Measurements from ENCODE around the gene MDM4.
A peak's percentile ranks its signal among the peaks of the same experiment; 100 is the strongest.

The MDM4 gene

DNA sequence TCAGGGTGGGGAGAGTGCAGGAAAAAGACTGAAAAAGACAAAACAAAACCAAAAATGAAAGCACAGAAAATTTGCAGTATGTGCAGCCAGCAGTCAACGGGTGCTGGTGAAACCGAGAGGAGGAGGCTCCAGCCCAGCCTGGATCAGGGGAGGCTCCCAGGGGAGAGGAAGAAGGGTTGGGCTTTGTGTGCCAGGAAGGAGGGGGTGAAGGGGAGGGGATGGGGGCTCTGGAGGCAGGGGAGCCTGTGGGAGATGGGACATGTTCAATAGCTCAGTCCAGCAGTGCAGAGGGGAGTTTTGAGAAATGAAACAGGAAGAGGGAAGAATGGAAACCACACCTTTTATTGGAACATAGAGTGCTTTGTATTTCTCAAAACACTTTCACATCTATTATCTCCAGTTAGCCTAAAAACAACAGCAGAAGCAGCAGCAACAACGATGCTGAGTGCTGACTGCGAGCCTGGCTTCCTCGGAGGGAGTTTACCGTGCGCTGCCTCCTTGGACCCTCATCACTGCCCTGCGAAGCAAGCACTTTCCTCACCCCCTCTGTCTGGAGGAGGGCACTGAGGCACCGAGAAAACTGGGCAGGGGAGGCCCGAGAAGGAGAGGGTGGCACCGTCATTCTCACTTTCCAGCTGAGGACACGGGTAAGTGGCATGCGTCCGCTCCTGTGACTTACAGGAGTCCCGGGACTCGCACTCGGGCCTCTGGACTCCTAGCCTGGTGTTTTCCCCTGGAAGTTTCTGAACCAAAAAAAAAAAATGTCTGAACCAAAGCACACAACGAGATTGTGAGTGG is 62.9 kb downstream of the MDM4 start:
- H3K27me3 ChIP-seq (ENCODE audit: control insufficient read depth, insufficient read depth, low read length): no peaks in the 10 kb centered on the region
- peak overlapping the region; percentile 10 for H3K4me3 ChIP-seq (ENCODE audit: low read length)
- H3K9ac ChIP-seq (ENCODE audit: low read length): peak overlapping the region; percentile 30
- H3K4me1 ChIP-seq (ENCODE audit: control insufficient read depth, insufficient read depth, low read length): peaks cover 6% of the 10 kb centered on the region
- no peaks in the 10 kb centered on the region for H3K9me3 ChIP-seq (ENCODE audit: control insufficient read depth, low read length)
- no peaks in the 10 kb centered on the region for H3K36me3 ChIP-seq (ENCODE audit: control insufficient read depth, insufficient read depth, low read length)

DNA sequence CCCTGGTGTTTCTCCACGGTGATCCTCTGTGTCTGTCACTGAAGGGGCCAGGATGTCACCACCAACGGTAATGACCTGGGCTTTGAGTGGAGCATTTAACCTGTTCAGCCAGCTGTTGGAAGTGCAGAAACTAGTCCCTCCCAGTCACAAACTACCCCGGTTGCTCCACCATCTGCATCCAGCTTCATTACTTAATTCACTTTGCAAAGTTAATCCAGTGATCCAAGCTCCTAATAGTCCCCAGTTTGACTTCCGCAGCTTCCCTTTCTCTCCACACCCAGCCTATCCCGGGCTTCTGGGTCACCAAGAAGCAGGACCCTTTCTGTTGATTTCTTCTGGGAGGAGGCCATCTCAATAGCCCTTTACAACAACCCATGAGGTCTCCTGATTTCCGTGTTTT is 63.5 kb downstream of the MDM4 start:
- Histone ChIP-seq H3K4me3 (ENCODE audit: low read length) (no peak overlapping the region), H3K36me3 (ENCODE audit: control insufficient read depth, insufficient read depth, low read length) (no peaks in the 10 kb centered on the region), H3K27me3 (ENCODE audit: control insufficient read depth, insufficient read depth, low read length) (no peaks in the 10 kb centered on the region), H3K9ac (ENCODE audit: low read length) (no peak overlapping the region), H3K9me3 (ENCODE audit: control insufficient read depth, low read length) (no peaks in the 10 kb centered on the region), H3K4me1 (ENCODE audit: control insufficient read depth, insufficient read depth, low read length) (peaks cover 6% of the 10 kb centered on the region)

DNA sequence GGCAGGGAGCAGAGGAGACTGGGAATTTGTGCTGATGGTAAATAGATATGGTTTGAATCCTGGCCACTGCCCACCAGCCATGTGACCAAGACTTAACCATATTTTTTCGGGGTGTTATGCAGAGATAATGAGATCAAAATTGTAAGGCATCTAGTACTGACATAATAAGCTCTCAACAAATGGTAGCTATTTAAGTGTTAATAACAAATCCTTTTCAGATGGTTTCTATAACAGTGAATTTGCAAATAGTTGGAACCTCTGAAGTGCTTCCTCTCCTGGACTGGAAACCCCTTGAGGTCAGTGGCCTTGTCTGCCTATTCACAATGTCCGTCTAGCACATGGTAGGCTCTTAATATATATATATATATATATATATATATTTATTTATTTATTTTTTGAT is 64.7 kb downstream of the MDM4 start:
- Histone ChIP-seq H3K9ac (ENCODE audit: low read length) (no peak overlapping the region), H3K36me3 (ENCODE audit: control insufficient read depth, insufficient read depth, low read length) (no peaks in the 10 kb centered on the region), H3K9me3 (ENCODE audit: control insufficient read depth, low read length) (no peaks in the 10 kb centered on the region), H3K4me1 (ENCODE audit: control insufficient read depth, insufficient read depth, low read length) (peaks cover 6% of the 10 kb centered on the region), H3K4me3 (ENCODE audit: low read length) (no peak overlapping the region), H3K27me3 (ENCODE audit: control insufficient read depth, insufficient read depth, low read length) (no peaks in the 10 kb centered on the region)

DNA sequence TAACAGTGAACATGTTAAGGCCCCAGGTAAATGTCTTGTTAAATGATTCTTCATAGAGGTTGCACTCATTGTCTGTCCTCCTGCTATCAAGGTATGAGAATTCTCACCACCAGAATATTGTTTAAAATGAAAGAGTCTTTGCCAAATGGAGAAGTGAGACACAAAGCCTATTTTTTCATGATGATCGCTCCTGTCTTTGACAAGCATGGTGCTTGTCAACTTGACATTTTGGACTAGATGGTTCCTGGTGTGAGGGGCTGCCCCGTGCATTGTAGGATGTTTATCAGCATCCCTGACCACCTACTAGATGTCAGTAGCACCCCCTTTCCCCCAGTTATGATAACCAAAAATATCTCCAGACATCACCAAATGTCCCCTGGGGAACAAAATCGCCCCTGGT is 65.6 kb downstream of the MDM4 start:
- Histone ChIP-seq H3K9ac (ENCODE audit: low read length) (no peak overlapping the region), H3K36me3 (ENCODE audit: control insufficient read depth, insufficient read depth, low read length) (no peaks in the 10 kb centered on the region), H3K4me3 (ENCODE audit: low read length) (no peak overlapping the region), H3K27me3 (ENCODE audit: control insufficient read depth, insufficient read depth, low read length) (no peaks in the 10 kb centered on the region), H3K9me3 (ENCODE audit: control insufficient read depth, low read length) (no peaks in the 10 kb centered on the region), H3K4me1 (ENCODE audit: control insufficient read depth, insufficient read depth, low read length) (peaks cover 6% of the 10 kb centered on the region)

DNA sequence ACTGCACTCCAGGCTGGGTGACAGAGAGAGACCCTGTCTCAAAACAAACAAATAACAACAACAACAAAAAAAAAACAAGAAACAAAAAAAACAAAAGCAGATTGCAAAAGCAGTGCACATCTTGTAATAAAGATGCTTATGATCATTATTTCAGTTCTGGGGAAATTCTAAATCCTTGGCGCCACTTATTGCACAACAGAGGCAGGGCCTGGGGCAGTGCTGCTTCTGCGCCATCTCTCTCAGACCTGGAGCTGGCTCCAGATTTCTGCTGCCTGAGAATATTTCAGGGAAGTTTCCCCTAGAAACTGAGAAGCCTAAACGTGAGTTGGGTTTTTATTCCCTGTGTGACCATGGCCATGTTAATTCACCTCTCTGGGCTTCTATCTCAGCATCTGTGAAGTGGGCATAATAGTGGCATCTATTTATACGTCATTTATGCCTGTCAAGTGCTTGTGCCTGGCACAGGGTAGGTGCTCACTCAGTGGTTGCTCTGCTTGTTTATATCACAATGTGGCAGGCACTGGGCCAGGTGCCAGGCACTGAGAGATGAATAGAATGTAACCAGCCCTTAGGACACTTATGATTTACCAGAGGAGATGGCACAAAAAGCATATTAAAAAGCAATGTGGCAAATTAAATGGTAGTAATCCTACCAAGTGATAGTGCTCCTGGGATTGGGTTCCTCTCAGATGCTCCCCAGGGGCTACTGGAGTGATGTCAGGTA is 67.9 kb downstream of the MDM4 start:
- no peaks in the 10 kb centered on the region for H3K9me3 ChIP-seq (ENCODE audit: control insufficient read depth, low read length)
- no peak overlapping the region for H3K9ac ChIP-seq (ENCODE audit: low read length)
- peaks cover 6% of the 10 kb centered on the region for H3K4me1 ChIP-seq (ENCODE audit: control insufficient read depth, insufficient read depth, low read length)
- H3K4me3 ChIP-seq (ENCODE audit: low read length): no peak overlapping the region
- H3K36me3 ChIP-seq (ENCODE audit: control insufficient read depth, insufficient read depth, low read length): no peaks in the 10 kb centered on the region
- H3K27me3 ChIP-seq (ENCODE audit: control insufficient read depth, insufficient read depth, low read length): no peaks in the 10 kb centered on the region

DNA sequence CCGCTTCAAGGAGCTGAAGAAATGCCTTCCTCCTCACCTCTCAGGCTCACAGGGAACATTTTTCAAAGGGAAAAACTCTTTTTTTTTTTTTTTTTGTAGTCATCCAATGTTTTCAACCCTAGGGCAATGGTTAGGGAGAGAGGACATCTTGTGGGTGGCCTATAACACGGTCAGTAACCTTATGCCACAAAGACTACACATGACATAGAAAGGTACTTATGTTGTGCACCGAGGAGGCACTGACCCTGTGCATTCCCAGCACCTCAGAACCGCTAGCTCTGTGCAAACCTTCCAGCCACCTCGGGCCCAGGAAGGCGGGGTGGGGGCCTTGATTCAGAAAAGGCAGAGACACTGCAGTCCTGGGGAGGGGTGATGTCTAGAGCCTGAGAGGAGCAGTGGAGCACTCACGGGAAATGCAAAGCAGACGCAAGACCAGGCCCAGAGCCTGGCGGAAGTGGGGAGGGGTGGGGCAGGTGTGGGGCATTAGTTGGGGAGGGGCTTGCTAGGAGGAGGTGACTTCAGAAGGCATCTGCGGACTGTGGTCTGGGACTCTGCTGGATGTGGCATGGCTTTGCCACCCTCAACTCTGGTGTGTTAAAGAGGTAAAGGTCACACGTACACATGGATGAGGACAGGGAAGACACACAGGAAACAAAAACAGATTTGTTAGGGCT is 68.6 kb downstream of the MDM4 start:
- H3K9ac ChIP-seq (ENCODE audit: low read length): no peak overlapping the region
- no peaks in the 10 kb centered on the region for H3K9me3 ChIP-seq (ENCODE audit: control insufficient read depth, low read length)
- no peaks in the 10 kb centered on the region for H3K36me3 ChIP-seq (ENCODE audit: control insufficient read depth, insufficient read depth, low read length)
- no peak overlapping the region for H3K4me3 ChIP-seq (ENCODE audit: low read length)
- no peaks in the 10 kb centered on the region for H3K27me3 ChIP-seq (ENCODE audit: control insufficient read depth, insufficient read depth, low read length)
- no peaks in the 10 kb centered on the region for H3K4me1 ChIP-seq (ENCODE audit: control insufficient read depth, insufficient read depth, low read length)

DNA sequence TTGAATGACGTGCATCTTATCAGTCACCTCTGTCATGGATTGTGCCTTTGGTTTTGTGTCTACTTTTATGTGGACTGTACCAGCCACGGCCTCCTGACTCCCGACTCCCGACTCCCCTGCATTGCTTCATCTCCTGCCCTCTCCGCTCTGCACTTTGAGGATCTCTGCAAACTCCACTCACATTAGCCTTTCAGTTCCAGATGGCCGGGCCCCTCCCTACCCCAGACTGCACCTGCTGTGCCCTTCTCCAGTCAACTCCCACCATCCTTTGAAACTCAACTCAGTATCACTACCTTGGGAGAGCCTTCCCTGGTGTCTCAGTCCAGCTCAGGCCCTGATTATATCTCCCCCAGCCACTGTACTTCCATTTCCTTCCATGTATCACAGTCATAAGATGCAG is 71.4 kb downstream of the MDM4 start:
- Histone ChIP-seq H3K4me1 (ENCODE audit: control insufficient read depth, insufficient read depth, low read length) (peaks cover 8% of the 10 kb centered on the region), H3K4me3 (ENCODE audit: low read length) (no peak overlapping the region), H3K9ac (ENCODE audit: low read length) (no peak overlapping the region), H3K36me3 (ENCODE audit: control insufficient read depth, insufficient read depth, low read length) (no peaks in the 10 kb centered on the region), H3K27me3 (ENCODE audit: control insufficient read depth, insufficient read depth, low read length) (no peaks in the 10 kb centered on the region), H3K9me3 (ENCODE audit: control insufficient read depth, low read length) (no peaks in the 10 kb centered on the region)

DNA sequence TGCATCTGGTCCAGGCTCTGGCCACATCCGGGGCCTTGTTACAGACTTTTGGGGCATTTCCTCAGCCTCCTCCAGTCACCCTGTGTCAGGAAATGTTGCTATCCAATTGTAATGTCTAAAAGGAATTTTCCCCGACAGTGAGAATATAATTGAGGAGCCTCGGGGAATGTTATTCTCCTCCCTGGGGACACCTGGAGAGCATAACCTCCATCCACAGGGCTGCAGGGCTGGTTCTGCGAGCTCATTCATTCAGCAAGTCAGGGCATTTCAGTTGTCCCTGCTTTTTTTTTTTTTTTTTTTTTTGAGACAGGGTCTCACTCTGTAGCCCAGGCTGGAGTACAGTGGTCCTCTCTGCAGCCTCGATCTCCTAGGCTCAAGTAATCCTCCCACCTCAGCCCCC is 72.6 kb downstream of the MDM4 start:
- Histone ChIP-seq H3K4me3 (ENCODE audit: low read length) (no peak overlapping the region), H3K9me3 (ENCODE audit: control insufficient read depth, low read length) (no peaks in the 10 kb centered on the region), H3K9ac (ENCODE audit: low read length) (no peak overlapping the region), H3K4me1 (ENCODE audit: control insufficient read depth, insufficient read depth, low read length) (peaks cover 11% of the 10 kb centered on the region), H3K36me3 (ENCODE audit: control insufficient read depth, insufficient read depth, low read length) (no peaks in the 10 kb centered on the region), H3K27me3 (ENCODE audit: control insufficient read depth, insufficient read depth, low read length) (no peaks in the 10 kb centered on the region)

DNA sequence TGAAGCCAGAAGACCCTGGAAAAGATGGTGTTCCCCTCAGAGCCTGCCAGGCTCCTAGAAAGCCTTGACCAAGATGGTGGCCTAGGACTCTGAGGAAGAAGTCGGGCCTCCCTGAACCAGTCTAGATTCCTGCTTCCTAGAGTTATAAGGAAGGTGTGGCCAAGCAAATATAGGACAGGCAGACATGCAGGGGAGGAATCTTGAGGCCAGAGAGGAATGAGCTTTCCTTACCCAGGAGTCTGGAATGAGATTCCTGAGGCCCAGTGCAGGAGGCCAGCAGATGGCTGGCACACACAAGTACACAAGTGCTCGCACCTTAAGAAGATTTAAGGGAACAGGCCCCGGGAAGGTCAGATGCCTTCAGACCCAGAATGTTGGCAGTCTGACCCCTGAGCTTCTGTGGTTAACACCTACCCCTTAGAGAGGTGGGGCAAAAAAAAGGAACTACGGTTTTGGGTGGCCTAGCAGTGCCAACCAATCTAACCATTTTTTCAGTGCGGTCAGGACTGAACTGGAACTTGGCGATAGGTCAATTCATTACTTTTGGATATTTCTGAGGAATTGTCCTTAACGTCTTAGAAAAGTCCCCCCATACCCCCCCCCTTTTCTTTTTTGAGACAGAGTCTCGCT is 73.3 kb downstream of the MDM4 start:
- peaks cover 11% of the 10 kb centered on the region for H3K4me1 ChIP-seq (ENCODE audit: control insufficient read depth, insufficient read depth, low read length)
- H3K36me3 ChIP-seq (ENCODE audit: control insufficient read depth, insufficient read depth, low read length): no peaks in the 10 kb centered on the region
- H3K4me3 ChIP-seq (ENCODE audit: low read length): no peak overlapping the region
- H3K9me3 ChIP-seq (ENCODE audit: control insufficient read depth, low read length): no peaks in the 10 kb centered on the region
- H3K9ac ChIP-seq (ENCODE audit: low read length): no peak overlapping the region
- H3K27me3 ChIP-seq (ENCODE audit: control insufficient read depth, insufficient read depth, low read length): no peaks in the 10 kb centered on the region

DNA sequence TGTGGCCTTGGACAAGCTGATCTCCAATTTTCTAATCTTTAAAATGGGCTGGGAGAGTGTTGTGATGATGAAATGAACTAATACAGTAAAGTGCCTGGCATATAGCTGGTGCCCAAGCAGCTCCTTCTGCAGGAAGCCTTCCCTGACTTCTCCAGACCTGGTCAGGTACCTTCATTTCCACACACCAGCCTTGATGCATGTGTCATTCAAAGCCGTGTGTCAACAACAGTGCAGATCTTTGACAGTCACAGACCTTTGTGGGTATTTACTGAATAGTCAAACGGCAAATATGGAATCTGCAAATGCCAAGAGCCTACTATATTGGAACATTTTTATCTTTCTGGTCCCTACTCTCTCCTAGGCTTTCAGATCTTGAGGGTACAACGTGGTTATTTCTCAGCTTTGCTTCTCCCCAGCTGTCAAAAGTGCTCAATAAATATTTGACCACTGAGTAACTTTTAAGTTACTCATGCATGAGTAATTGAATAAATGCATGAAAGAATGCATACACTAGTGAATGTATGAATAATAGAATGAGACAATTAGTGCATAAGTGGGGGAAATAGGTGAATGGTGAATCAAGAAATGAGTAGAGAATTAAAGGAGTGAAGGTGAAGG is 75.4 kb downstream of the MDM4 start:
- no peaks in the 10 kb centered on the region for H3K36me3 ChIP-seq (ENCODE audit: control insufficient read depth, insufficient read depth, low read length)
- H3K4me1 ChIP-seq (ENCODE audit: control insufficient read depth, insufficient read depth, low read length): peaks cover 11% of the 10 kb centered on the region
- H3K27me3 ChIP-seq (ENCODE audit: control insufficient read depth, insufficient read depth, low read length): no peaks in the 10 kb centered on the region
- H3K4me3 ChIP-seq (ENCODE audit: low read length): no peak overlapping the region
- no peak overlapping the region for H3K9ac ChIP-seq (ENCODE audit: low read length)
- H3K9me3 ChIP-seq (ENCODE audit: control insufficient read depth, low read length): no peaks in the 10 kb centered on the region

DNA sequence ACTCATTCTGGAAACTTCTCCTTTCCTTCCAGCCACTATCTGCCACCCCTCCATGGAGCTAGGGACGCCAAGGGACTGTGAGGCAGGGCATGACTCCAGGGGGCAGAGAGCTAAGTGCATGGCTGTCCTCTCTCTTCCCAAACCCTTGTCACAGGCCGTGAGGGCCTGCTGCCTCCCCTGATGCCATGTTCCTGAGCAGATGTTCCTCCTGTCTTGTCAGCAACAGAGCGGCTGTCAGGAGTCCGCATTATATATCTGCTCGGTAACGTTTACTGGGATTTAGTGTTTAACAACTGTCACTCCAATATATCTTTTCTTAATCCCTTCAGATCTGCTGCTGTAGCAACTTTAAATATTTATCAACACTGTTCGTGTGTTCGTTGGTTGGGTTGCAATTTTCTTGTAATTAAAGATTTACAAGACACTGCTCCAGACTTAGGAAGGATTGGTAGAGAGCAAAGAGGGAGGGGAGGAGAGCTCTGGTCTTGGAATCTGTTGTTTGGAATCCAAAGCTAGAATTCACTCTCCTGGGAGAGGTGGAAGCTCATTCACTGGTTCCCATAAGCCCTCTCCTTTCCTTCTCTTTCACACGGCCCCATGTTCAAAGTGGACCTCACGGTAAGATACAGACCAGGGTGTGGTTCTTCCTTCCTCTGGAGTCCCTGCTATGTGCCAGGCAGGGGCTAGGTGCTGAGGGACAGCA is 76.2 kb downstream of the MDM4 start:
- Histone ChIP-seq H3K4me3 (ENCODE audit: low read length) (no peak overlapping the region), H3K9ac (ENCODE audit: low read length) (no peak overlapping the region), H3K4me1 (ENCODE audit: control insufficient read depth, insufficient read depth, low read length) (peaks cover 11% of the 10 kb centered on the region), H3K9me3 (ENCODE audit: control insufficient read depth, low read length) (no peaks in the 10 kb centered on the region), H3K27me3 (ENCODE audit: control insufficient read depth, insufficient read depth, low read length) (no peaks in the 10 kb centered on the region), H3K36me3 (ENCODE audit: control insufficient read depth, insufficient read depth, low read length) (no peaks in the 10 kb centered on the region)

All from mucosa of stomach (tissue), 1 donor.